Anterior cingulate cortex (tissue), 58 donors: ENCODE results near the gene DPP6.

ENCODE experiments used
- DNase-seq, 58 donors: peaks; one replicate each; lab custom pipeline; 2025; lab: John Stamatoyannopoulos, UW

Gene DPP6

DNA sequence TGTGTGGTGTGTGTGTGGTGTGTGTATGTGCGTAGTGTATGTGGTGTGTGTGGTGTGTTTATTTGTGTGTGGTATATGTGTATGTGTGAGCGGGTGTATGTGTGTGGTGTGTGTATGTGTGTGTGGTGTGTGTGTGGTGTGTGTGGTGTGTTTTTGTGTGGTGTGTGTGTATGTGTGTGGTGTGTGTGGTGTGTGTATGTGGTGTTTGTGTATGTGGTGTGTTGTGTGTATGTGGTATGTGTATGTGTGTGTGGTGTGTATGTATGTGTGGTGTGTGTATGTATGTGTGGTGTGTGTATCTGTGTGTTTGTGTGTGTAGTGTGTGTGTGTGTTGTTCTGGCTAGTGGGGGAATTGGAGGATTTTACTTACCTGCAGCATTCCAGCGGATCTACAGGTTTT, 523.3 kb downstream of the DPP6 start:
- DNase-seq = no peak

DNA sequence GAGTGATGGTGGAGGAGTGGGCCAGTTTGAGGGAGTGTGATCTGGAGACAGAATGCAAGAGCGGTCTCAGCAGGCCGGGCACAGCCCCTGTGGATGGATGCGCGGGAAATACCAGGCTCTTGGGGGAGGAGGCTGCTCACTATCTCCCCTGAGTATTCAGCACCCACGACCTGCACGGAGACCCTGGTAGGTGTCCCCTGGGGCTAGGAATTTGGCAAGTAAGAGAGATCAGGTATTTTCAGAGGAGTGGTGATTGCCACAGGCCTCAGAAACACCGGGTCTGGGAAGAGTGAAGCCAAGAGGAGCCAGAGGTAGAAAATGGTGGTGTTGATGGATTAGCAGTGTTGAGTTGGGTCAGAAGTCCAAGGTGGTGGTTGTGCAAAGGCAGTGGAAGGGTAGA, 524.4 kb downstream of the DPP6 start:
- no peak for DNase-seq

DNA sequence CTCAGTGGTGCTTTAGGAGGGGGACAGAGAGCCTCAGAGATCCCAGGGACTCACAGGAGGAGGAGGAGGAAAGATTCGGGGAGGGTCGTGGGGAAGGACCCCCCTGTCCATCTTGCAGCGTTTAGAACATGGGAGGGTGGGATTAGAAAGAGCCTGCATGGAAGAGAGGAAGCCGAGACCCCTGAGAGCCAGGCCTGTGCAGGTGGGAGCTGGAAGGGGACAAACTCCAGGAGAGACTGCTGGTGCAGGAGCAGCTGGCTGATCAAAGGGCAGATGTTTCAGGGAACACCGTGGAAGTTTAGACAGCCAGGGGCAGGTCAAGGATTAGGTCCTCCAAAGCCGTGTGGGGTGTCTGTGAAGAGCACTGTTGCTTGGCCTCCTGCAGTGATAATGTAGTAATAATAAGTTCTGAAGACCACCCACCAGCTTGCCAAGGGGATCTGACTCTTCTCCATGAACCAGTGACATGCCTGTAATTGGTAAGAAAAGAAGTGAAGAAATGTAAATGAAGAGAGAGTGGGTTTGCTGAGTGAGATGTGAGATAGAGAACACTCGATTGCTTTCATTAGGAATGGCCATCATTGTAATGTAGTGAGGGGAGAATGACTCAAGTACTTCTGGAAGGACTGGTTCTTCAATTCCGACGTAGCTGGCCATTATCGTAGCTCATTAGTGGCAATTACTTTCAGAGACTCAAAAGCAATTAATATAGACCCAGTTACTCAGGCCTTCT, 525.1 kb downstream of the DPP6 start:
- no peak for DNase-seq

- DNase-seq = no peak
These were observed 526.1 kb downstream of the DPP6 start for GRCh38 chr7:154578336-154578735.

DNA sequence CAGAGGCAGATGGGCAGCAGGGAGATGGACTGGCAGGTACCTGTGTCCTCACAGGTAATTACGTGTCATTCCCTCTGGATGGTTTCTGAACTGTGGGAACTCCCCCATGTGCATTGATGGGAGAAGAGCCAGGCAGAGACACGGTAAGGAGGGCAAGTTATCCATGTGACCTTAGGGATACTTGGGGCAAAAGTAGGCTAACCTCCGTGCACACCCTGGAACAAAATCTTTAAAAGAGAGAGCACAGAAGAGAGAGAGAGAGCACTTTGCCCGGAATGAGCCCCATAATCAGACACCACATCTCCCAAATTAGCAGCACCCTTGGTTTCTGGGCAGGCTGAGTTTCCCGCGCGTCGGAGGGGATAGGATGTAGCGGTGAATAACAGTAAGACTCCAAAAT, 527.5 kb downstream of the DPP6 start:
- no peak for DNase-seq

DNA sequence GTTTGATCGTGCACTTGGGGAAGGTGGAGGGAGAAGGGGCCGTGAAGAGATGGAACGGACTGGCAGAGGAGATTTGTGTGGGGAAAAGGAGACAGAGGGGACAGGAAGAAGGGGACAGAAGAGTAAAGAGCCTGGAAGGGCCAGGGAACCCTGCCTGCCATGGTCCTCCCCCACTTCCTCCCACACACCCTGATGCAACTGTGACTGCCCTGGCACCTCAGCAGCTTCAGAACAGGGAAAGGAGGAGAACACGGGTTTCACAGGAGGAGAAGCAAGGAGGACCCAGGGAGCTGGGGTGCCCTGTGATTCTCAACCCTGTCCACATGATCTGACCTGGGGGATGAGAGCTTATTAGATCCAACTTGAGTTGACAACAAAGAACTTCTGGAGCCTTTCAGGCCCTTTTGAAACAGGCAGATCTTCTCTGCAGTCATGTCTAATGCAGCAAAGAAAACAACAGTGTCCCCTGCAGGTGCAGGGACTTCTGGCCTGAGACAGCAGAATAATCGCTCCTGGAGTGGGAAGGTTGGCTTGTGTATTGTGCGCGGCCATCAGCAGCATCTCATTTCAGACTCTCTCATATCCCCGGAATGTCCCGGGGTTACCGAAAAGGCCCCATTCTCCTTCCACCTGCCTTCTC, 529.2 kb downstream of the DPP6 start:
- DNase-seq = no peak

DNA sequence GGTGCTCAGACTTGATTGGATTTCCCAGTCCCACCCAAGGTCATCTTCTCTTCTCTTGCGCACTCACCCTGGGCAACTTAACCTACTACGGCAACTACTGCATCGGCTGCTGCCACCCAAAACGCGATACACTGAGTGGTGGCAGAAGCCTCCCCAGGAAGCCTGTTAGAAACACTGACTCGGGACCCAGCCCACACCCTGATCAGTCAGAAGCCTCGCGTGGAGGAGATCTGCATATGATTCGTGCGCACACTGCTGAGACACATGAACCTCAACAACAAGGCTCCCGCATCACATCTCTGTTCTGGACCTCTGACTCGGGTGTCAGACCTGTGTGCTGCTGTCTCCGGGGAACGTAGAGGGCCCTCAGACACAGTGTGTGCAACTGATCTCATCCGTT, 531.3 kb downstream of the DPP6 start:
- no peak for DNase-seq

DNA sequence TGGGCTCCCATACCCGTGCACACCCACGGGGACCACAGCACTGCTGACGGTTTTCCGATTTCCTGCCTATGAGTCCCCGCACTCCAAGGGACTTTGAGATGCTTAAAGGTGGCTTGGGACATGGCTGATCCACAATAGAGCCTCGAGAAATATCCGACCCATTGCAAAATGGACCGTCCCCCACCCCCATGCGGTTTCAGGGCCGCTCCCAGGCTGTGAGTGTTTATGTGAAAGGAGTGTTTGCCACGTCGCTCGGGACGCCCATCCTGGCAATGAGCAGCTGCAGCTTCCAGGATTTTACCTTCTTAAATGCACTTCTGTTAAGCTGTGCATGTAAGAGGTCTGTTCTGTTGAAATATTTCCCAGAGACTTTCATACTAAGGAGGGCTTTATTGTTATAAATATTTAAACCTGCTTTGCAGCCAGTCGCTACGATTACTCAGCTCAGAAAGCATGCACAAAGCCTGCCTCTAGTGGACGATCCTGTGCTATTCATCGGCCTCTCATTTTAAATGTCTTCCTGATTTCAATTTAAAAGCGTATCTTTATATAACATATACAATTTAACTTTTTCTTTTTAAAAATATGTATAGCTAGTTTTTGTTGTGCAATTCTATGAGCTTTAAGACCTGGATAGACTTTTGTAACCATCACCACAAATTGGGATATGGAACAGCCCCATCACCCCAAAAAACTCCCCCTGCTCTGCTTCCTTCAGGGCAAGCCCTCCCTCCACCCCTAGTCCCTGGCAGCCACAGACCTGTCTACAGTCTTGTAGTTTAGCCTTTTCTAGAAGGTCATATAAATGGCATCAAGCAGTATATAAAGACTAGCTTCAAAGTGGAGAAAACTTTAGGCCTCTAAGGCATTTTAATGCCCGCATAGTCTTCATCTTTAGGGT, 532.4 kb downstream of the DPP6 start:
- peak in 7 of 58 donors; percentile 14 to 64 (median 24) for DNase-seq

- DNase-seq = peak in 4 of 58 donors; percentile 17 to 32 (median 24)
These were observed 535.6 kb downstream of the DPP6 start for GRCh38 chr7:154587792-154588191.

DNA sequence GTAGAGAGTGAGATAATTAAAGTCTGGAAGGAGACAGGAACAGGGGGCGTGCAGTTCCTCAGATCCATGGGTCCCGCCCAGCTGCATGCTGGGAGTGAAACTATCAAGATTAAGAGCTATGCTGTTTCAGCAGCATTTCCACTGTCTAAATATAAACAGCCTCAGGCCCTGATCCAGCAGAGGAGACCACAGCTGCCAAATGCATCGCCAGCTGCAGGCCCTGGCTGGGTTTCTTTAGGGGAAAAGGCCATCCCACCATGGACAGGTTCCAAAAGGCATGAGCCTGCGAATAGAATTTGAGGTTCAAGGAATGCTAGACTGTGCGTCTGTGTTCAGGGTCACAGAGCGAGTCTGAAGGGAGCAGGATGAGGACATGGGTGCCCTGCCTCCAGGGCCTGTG, 539.3 kb downstream of the DPP6 start:
- peak in 49 of 58 donors; percentile 20 to 82 (median 60) for DNase-seq

DNA sequence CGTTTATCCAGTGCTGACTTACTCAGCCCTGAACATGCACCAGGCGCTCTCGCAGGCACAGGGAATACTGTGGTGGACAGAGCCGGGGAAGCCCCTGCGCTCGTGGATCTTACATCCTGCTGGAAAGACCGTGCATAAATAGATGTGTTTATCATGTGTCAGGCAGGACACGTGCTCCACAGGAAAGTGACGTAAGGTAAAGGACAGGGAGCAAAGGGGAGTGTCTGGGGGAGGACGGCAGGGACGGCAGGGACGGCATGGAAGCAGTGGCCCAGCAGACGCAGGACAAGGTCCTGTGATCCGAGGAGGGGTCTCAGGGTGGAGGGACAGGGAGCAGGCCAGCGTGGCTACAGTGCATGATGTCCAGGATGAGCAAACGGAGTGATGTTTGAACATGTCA, 540.2 kb downstream of the DPP6 start:
- DNase-seq = peak in 3 of 58 donors; percentile 23 to 39 (median 29)

GRCh38 chr7:154598396-154598795, 546.2 kb downstream of the DPP6 start:
- DNase-seq = peak in 1 of 58 donors; percentile 32

- no peak for DNase-seq
These were observed 546.7 kb downstream of the DPP6 start for GRCh38 chr7:154598864-154599263.

DNA sequence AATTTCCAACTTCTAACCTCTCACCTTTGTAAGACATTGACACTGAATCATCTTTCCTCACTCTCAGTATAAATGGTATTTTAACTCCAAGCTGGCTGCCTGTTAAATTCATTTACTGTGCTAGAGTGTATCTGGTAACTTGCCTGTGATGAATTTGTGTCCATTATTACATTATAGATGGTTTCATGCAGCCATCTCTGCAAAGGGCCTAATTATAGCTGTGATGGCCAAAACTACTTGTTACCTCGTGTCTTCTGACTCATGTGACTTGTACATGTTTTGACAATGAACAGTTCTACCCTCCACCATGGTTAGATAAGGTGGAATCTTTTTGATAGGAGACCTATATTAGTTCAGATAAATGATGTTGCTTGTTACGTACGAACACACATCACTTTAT, 558.7 kb downstream of the DPP6 start:
- no peak for DNase-seq

GRCh38 chr7:154613811-154614210, 561.6 kb downstream of the DPP6 start:
- DNase-seq = no peak

DNA sequence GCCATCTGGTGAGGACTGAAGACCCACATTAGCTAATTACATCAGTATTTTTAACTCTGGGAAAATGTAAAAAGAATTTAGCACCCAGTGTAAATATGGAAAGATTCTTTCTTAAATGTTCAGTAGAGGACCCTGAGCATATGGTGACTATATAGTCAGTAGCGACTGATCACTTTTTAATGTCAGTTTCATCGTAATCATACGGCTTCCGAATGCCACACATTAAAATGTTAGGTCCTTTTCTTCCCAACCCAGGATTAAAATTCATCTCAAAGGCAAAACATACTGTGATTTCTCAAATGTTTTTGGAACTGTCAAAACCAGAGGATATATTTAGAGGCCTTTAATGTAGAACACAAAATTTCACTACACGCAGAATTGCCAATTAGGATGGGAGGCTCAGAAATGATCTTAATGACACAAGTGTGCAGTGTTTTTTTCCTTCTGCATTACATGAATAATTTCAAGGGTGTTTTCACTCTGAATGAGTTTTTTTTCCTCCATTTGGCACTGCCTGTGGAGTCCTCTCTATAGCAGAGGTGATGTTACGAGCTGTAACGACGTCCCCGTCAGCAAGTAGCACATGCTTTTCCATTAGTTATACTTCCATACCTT, 568.0 kb downstream of the DPP6 start:
- peak in 1 of 58 donors; percentile 5 for DNase-seq

- DNase-seq = no peak
These were observed 571.2 kb downstream of the DPP6 start for GRCh38 chr7:154623399-154623798.

- peak in 1 of 58 donors; percentile 20 for DNase-seq
These were observed 575.6 kb downstream of the DPP6 start for GRCh38 chr7:154627646-154628290.

DNA sequence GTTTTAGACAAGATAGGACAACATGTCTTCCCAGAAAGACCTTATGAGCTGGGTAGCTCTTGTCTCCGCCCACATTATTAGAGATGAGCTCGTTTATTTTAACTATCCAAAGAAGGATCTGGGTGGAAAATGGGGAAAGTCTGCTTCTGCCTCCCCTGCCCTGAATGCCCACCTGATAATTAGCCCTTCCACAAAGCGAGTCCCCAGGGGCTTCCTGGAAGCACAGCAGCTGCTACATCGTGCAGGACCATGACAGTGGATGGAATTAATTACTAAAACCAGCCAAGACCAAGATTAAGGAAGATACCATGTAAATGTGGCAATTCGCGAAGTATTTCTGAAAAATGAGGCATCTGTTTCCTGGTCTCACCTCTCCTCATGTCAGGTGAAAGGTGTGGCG, 576.4 kb downstream of the DPP6 start:
- no peak for DNase-seq

DNA sequence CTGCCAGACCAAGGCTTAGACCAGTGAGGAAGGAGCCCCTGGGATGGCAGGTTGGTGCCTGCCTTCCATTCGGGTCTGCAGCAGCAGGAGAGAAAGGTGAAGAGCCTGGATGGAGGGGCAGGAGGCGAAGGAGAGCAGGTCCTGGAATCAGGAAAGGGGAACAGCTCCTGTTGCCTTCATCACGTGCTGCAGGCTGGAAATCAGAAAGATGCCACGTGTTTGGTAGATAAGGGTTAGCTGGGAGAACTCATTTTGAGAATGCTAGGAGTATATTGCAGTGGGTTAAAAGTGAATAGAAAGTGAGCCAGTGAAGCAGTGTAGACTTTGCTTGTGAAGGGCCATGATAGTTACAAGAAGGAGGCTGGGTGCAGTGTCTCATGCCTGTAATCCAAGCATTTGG, 579.0 kb downstream of the DPP6 start:
- DNase-seq = no peak
